ENCODE results near the gene WDR3. TPM values are rescaled to one million over a fixed set of nuclear protein-coding genes. Genes with fewer than 3 reads are reported as not detected.

The WDR3 gene
- total RNA-seq, 4 donors from 2014 or later = 1.1 to 6.8 (median 2.7) TPM

GRCh38 chr1:117981455-117982192, 52.1 kb downstream of the WDR3 start:
- Histone ChIP-seq H3K4me3 (no peak overlapping the region), H3K36me3 (no peaks in the 10 kb centered on the region), H3K4me1 (no peaks in the 10 kb centered on the region), H3K9me3 (no peaks in the 10 kb centered on the region), H3K27me3 (no peaks in the 10 kb centered on the region), H3K27ac (no peak overlapping the region)
- in situ Hi-C loops (cut with MboI; ENCODE audit: low pct_ligation_motif_present in 1 of 4, low pct_unique_long_range_greater_than_20kb in 1 of 4, low sequenced_read_pairs in 3 of 4) = no loop called here
- TF ChIP-seq, protein P1, sequence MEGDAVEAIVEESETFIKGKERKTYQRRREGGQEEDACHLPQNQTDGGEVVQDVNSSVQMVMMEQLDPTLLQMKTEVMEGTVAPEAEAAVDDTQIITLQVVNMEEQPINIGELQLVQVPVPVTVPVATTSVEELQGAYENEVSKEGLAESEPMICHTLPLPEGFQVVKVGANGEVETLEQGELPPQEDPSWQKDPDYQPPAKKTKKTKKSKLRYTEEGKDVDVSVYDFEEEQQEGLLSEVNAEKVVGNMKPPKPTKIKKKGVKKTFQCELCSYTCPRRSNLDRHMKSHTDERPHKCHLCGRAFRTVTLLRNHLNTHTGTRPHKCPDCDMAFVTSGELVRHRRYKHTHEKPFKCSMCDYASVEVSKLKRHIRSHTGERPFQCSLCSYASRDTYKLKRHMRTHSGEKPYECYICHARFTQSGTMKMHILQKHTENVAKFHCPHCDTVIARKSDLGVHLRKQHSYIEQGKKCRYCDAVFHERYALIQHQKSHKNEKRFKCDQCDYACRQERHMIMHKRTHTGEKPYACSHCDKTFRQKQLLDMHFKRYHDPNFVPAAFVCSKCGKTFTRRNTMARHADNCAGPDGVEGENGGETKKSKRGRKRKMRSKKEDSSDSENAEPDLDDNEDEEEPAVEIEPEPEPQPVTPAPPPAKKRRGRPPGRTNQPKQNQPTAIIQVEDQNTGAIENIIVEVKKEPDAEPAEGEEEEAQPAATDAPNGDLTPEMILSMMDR (IDR thresholded peaks at IDR 0.05) = no peak
- TF ChIP-seq EP300 (IDR thresholded peaks at IDR 0.05; ENCODE audit: low read depth) (no peak), POLR2AphosphoS5 (IDR thresholded peaks at IDR 0.05) (no peak), POLR2A (IDR thresholded peaks at IDR 0.05) (no peak)
- DNase-seq = no peak
- WGBS, 2 donors (ENCODE audit: low coverage in 1 of 2) = 79 to 88% methylated on average over 5 of the region's 5 CpGs
- intact Hi-C loops (cut with DNase I; ENCODE audit: low total_unique reads) = no loop called here

DNA sequence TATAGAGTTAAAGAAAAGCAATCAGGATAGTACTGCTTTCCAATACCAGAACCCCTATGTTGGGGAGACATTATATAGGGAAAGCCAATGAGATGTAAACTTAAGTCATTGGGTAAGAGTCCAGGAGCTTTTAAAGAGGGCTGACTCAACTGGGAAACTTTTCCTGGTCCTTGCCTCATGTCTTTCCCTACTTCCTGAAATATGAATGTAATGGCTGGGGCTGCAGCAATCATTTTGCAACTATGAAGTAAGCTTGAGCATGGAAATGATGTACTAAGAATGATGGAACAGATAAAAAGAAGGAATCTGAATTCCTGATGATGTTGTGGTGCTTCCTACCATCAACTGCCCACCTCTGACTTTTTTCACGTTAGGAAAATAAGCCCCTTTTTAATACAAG, 55.7 kb downstream of the WDR3 start:
- H3K4me3 ChIP-seq = no peak overlapping the region
- 60 to 72% methylated on average over 1 of the region's 1 CpG for WGBS, 2 donors (ENCODE audit: low coverage in 1 of 2)
- no peaks in the 10 kb centered on the region for H3K4me1 ChIP-seq
- H3K27ac ChIP-seq = no peak overlapping the region
- intact Hi-C loops (cut with DNase I; ENCODE audit: low total_unique reads) = no loop called here
- no peaks in the 10 kb centered on the region for H3K9me3 ChIP-seq
- in situ Hi-C loops (cut with MboI; ENCODE audit: low pct_ligation_motif_present in 1 of 4, low pct_unique_long_range_greater_than_20kb in 1 of 4, low sequenced_read_pairs in 3 of 4) = no loop called here
- H3K36me3 ChIP-seq = no peaks in the 10 kb centered on the region
- no peaks in the 10 kb centered on the region for H3K27me3 ChIP-seq
- DNase-seq = no peak
- no peak for TF ChIP-seq POLR2A (IDR thresholded peaks at IDR 0.05)
- TF ChIP-seq, protein P1 (IDR thresholded peaks at IDR 0.05) = no peak
- no peak for TF ChIP-seq POLR2AphosphoS5 (IDR thresholded peaks at IDR 0.05)
- no peak for TF ChIP-seq EP300 (IDR thresholded peaks at IDR 0.05; ENCODE audit: low read depth)

DNA sequence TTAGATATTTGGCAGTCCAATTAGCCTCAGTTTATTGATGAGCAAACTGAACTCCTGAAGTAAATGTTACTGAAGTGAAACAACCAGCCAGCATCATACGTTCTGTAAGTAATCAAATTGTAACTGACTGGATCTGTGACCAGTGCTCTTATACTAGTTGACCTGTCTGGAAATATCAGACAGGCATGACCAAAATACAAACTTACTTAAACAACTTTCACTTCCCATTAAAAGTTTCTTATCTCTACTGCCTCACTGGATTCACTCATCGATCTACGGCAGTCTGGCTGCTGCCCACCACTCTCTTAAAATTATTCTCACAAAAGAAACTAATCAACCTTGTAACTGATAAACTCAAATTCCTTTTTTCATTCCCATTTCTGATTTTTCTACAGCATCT, 56.4 kb downstream of the WDR3 start:
- in situ Hi-C loops (cut with MboI; ENCODE audit: low pct_ligation_motif_present in 1 of 4, low pct_unique_long_range_greater_than_20kb in 1 of 4, low sequenced_read_pairs in 3 of 4) = no loop called here

GRCh38 chr1:118004312-118004711, 74.8 kb downstream of the WDR3 start:
- Histone ChIP-seq H3K36me3 (no peaks in the 10 kb centered on the region), H3K4me3 (no peak overlapping the region), H3K4me1 (no peaks in the 10 kb centered on the region), H3K27ac (no peak overlapping the region), H3K9me3 (no peaks in the 10 kb centered on the region), H3K27me3 (no peaks in the 10 kb centered on the region)
- in situ Hi-C loops (cut with MboI; ENCODE audit: low pct_ligation_motif_present in 1 of 4, low pct_unique_long_range_greater_than_20kb in 1 of 4, low sequenced_read_pairs in 3 of 4) (no loop called here), intact Hi-C loops (cut with DNase I; ENCODE audit: low total_unique reads) (no loop called here)
- TF ChIP-seq EP300 (IDR thresholded peaks at IDR 0.05; ENCODE audit: low read depth) (no peak), POLR2A (IDR thresholded peaks at IDR 0.05) (no peak), POLR2AphosphoS5 (IDR thresholded peaks at IDR 0.05) (no peak)
- TF ChIP-seq, protein P1 (IDR thresholded peaks at IDR 0.05) = no peak
- no peak for DNase-seq
- WGBS, 2 donors (ENCODE audit: low coverage in 1 of 2) = 73% methylated on average over 4 of the region's 5 CpGs; no CpG with 5 or more reads in 1 of the 2 donors

More for the DNA sequence above, 56.4 kb downstream of the WDR3 start:
- WGBS, 2 donors (ENCODE audit: low coverage in 1 of 2) = 53 to 70% methylated on average over 3 of the region's 3 CpGs
- TF ChIP-seq POLR2AphosphoS5 (IDR thresholded peaks at IDR 0.05) (no peak), POLR2A (IDR thresholded peaks at IDR 0.05) (no peak), EP300 (IDR thresholded peaks at IDR 0.05; ENCODE audit: low read depth) (no peak)
- TF ChIP-seq, protein P1 (IDR thresholded peaks at IDR 0.05) = no peak
- no peak overlapping the region for H3K27ac ChIP-seq
- no peaks in the 10 kb centered on the region for H3K36me3 ChIP-seq
- H3K4me1 ChIP-seq = no peaks in the 10 kb centered on the region
- intact Hi-C loops (cut with DNase I; ENCODE audit: low total_unique reads) = no loop called here
- DNase-seq = no peak
- H3K4me3 ChIP-seq = no peak overlapping the region
- H3K9me3 ChIP-seq = no peaks in the 10 kb centered on the region
- H3K27me3 ChIP-seq = no peaks in the 10 kb centered on the region

Measured in transverse colon (tissue), 4 donors.